NCI-H1694 (cell line): Measurements from ENCODE around the gene EXOC6B.
"Not testable (repeated sequence)": the region's sequence is repeated elsewhere in the genome, so short reads cannot be mapped to it uniquely, and the experiment has no call there.

Experiments used
- DNase-seq: peaks from one replicate; lab custom pipeline; 2025; lab: John Stamatoyannopoulos, UW

Gene EXOC6B

GRCh38 chr2:72544554-72544953 lies 281.3 kb downstream of the EXOC6B start:
- DNase-seq, result no peak

- DNase-seq, result no peak
These were observed 282.2 kb downstream of the EXOC6B start for GRCh38 chr2:72543497-72544216.

- no peak for DNase-seq
These were observed 286.7 kb downstream of the EXOC6B start for GRCh38 chr2:72539071-72539552.

GRCh38 chr2:72538486-72538885 lies 287.3 kb downstream of the EXOC6B start:
- no peak for DNase-seq

GRCh38 chr2:72535586-72535985 lies 290.2 kb downstream of the EXOC6B start:
- DNase-seq, result not testable (repeated sequence)

- no peak for DNase-seq
These were observed 292.1 kb downstream of the EXOC6B start for GRCh38 chr2:72533765-72534164.

- no peak for DNase-seq
These were observed 298.4 kb downstream of the EXOC6B start for GRCh38 chr2:72527424-72527823.

GRCh38 chr2:72526623-72527022 lies 299.2 kb downstream of the EXOC6B start:
- no peak for DNase-seq

- peak; percentile 7 for DNase-seq
These were observed 301.8 kb downstream of the EXOC6B start for GRCh38 chr2:72524071-72524470.

GRCh38 chr2:72515696-72516095 lies 310.1 kb downstream of the EXOC6B start:
- no peak for DNase-seq

- DNase-seq, result no peak
These were observed 312.8 kb downstream of the EXOC6B start for GRCh38 chr2:72513011-72513410.

- DNase-seq, result no peak
These were observed 313.5 kb downstream of the EXOC6B start for GRCh38 chr2:72512376-72512775.

- DNase-seq, result no peak
These were observed 313.9 kb downstream of the EXOC6B start for GRCh38 chr2:72511906-72512305.

- DNase-seq, result no peak
These were observed 328.1 kb downstream of the EXOC6B start for GRCh38 chr2:72497763-72498162.

- DNase-seq, result no peak
These were observed 329.4 kb downstream of the EXOC6B start for GRCh38 chr2:72496479-72496878.

GRCh38 chr2:72494392-72494791 lies 331.4 kb downstream of the EXOC6B start:
- DNase-seq, result no peak

GRCh38 chr2:72484622-72485021 lies 341.2 kb downstream of the EXOC6B start:
- DNase-seq, result not testable (repeated sequence)

GRCh38 chr2:72483346-72483745 lies 342.5 kb downstream of the EXOC6B start:
- DNase-seq, result no peak

- DNase-seq, result no peak
These were observed 350.6 kb downstream of the EXOC6B start for GRCh38 chr2:72475246-72475645.

GRCh38 chr2:72457801-72458516 lies 367.9 kb downstream of the EXOC6B start:
- no peak for DNase-seq

GRCh38 chr2:72454189-72454588 lies 371.6 kb downstream of the EXOC6B start:
- no peak for DNase-seq

- no peak for DNase-seq
These were observed 383.6 kb downstream of the EXOC6B start for GRCh38 chr2:72442270-72442669.

GRCh38 chr2:72439892-72440291 lies 385.9 kb downstream of the EXOC6B start:
- DNase-seq, result no peak
